Astrocyte (in vitro differentiated cells and primary cell): ENCODE measurements around the gene RGS19. TPM values are rescaled to one million over a fixed set of nuclear protein-coding genes. Genes with fewer than 3 reads are reported as not detected.

Source experiments
- DNase-seq: peaks from one replicate; pipeline ENCODE4 v3.0.0-alpha.2; 2010; ENCODE audit warnings: low read depth
- FAIRE-seq: peaks from 2 replicates; lab custom pipeline; 2011; peaks lifted over from hg19 to GRCh38; lab: Jason Lieb, UNC
- H2AFZ ChIP-seq: 2 replicates; pipeline ENCODE4 v1.6.0; 2012; ENCODE audit warnings: low read depth, low read length, inconsistent platforms
- H3K27ac ChIP-seq: 2 replicates; pipeline ENCODE4 v1.5.1; 2011; ENCODE audit warnings: low read depth, low read length, inconsistent platforms
- H3K27me3 ChIP-seq: 2 replicates; pipeline ENCODE4 v1.6.0; 2011; ENCODE audit warnings: low read length, inconsistent platforms; ENCODE audit not compliant: insufficient read depth
- H3K36me3 ChIP-seq: 2 replicates; pipeline ENCODE4 v1.5.1; 2011; ENCODE audit warnings: low read length, inconsistent platforms; ENCODE audit not compliant: insufficient read depth
- H3K4me1 ChIP-seq: 2 replicates; pipeline ENCODE4 v1.5.1; 2011; ENCODE audit warnings: low read length, inconsistent platforms; ENCODE audit not compliant: insufficient read depth
- H3K4me2 ChIP-seq: 2 replicates; pipeline ENCODE4 v1.6.0; 2012; ENCODE audit warnings: low read length, inconsistent platforms
- H3K4me3 ChIP-seq: 2 replicates; pipeline ENCODE4 v1.5.1; 2011; ENCODE audit warnings: low read depth, mild to moderate bottlenecking, low read length, inconsistent platforms; ENCODE audit not compliant: insufficient read depth
- H3K79me2 ChIP-seq: 2 replicates; pipeline ENCODE4 v1.6.0; 2012; ENCODE audit warnings: mild to moderate bottlenecking, low read length, inconsistent platforms; ENCODE audit not compliant: insufficient read depth
- H3K9ac ChIP-seq: 2 replicates; pipeline ENCODE4 v1.6.0; 2012; ENCODE audit warnings: mild to moderate bottlenecking, low read length, inconsistent platforms
- H3K9me3 ChIP-seq: 2 replicates; pipeline ENCODE4 v1.5.1; 2012; ENCODE audit warnings: low read depth, mild to moderate bottlenecking, low read length, inconsistent platforms; ENCODE audit not compliant: insufficient read depth
- H4K20me1 ChIP-seq: 2 replicates; pipeline ENCODE4 v1.6.0; 2012; ENCODE audit warnings: low read length, inconsistent platforms; ENCODE audit not compliant: insufficient read depth
- H3K27ac Mint-ChIP-seq: one replicate; pipeline ENCODE4 v1.8.0; 2021; ENCODE audit warnings: mild to moderate bottlenecking, mixed read lengths; ENCODE audit not compliant: unreplicated experiment
- H3K27me3 Mint-ChIP-seq: one replicate; pipeline ENCODE4 v1.8.0; 2021; ENCODE audit warnings: low read depth, mixed read lengths; ENCODE audit not compliant: unreplicated experiment
- H3K36me3 Mint-ChIP-seq: one replicate; pipeline ENCODE4 v1.8.0; 2021; ENCODE audit warnings: low read depth, mixed read lengths; ENCODE audit not compliant: unreplicated experiment
- H3K4me1 Mint-ChIP-seq: one replicate; pipeline ENCODE4 v1.8.0; 2021; ENCODE audit warnings: low read depth, mixed read lengths; ENCODE audit not compliant: unreplicated experiment
- H3K4me3 Mint-ChIP-seq: one replicate; pipeline ENCODE4 v1.8.0; 2021; ENCODE audit warnings: mild to moderate bottlenecking, moderate library complexity, mixed read lengths; ENCODE audit not compliant: unreplicated experiment
- H3K9me3 Mint-ChIP-seq: one replicate; pipeline ENCODE4 v1.8.0; 2021; ENCODE audit warnings: mild to moderate bottlenecking, mixed read lengths; ENCODE audit not compliant: unreplicated experiment
- CTCF ChIP-seq: IDR thresholded peaks from 2 replicates; pipeline ENCODE4 v1.5.1; 2011; ENCODE audit warnings: low read depth, mild to moderate bottlenecking, inconsistent platforms, low read length, moderate library complexity; ENCODE audit not compliant: insufficient read depth
- EZH2 ChIP-seq: IDR thresholded peaks from 2 replicates; pipeline ENCODE4 v1.6.1; 2012; ENCODE audit warnings: mild to moderate bottlenecking, low read length, inconsistent platforms; ENCODE audit not compliant: insufficient read depth
- total RNA-seq: library from RNA; stranded (reverse); gene quantifications from 2 replicates; pipeline ENCODE4 v1.2.1, GENCODE V29; 2021

Gene RGS19
- total RNA-seq, 1 donor from 2014 or later, result 18.3 TPM

DNA sequence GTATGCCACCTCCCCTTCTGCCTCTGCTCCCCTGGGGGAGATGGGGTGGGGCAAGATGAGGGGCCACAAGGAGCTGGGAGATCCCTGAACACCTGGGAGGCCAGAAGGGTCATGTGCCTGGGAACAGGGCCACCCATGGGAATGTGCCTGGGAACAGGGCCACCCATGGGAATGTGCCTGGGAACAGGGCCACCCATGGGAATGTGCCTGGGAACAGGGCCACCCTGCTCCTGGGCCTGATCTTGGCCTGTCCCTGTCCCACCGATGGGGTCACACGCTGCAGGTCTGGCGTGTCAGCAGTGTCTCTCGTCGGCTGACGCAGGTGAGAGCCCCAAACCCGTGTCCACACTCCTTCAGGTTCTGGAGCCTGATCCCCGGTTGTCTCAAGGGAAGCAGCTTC lies 4.4 kb downstream of the RGS19 start:
- no peaks in the 10 kb centered on the region for H3K9me3 Mint-ChIP-seq
- FAIRE-seq, result no peak

GRCh38 chr20:64074184-64074789 lies 5.0 kb downstream of the RGS19 start:
- Histone ChIP-seq H3K4me3 (no peak overlapping the region), H3K36me3 (no peaks in the 10 kb centered on the region), H3K4me2 (no peak overlapping the region), H3K9ac (no peak overlapping the region), H3K4me1 (peaks cover 8% of the 10 kb centered on the region), H3K27ac (no peak overlapping the region), H3K9me3 (no peaks in the 10 kb centered on the region), H4K20me1 (peaks cover 16% of the 10 kb centered on the region), H3K27me3 (no peaks in the 10 kb centered on the region), H3K79me2 (no peaks in the 10 kb centered on the region), H2AFZ (no peak overlapping the region)
- FAIRE-seq, result no peak
- no peak overlapping the region for H3K27ac Mint-ChIP-seq
- peaks cover 3% of the 10 kb centered on the region for H3K36me3 Mint-ChIP-seq
- no peaks in the 10 kb centered on the region for H3K27me3 Mint-ChIP-seq
- no peaks in the 10 kb centered on the region for H3K4me1 Mint-ChIP-seq
- no peak overlapping the region for H3K4me3 Mint-ChIP-seq
- no peak for DNase-seq
- TF ChIP-seq CTCF (no peak), EZH2 (no peak)
- H3K9me3 Mint-ChIP-seq, result no peaks in the 10 kb centered on the region

More for the DNA sequence above, 4.4 kb downstream of the RGS19 start:
- no peaks in the 10 kb centered on the region for H3K79me2 ChIP-seq
- H3K4me3 ChIP-seq, result no peak overlapping the region
- no peaks in the 10 kb centered on the region for H3K27me3 ChIP-seq
- no peaks in the 10 kb centered on the region for H3K36me3 ChIP-seq
- DNase-seq, result no peak
- no peak overlapping the region for H3K4me2 ChIP-seq
- no peaks in the 10 kb centered on the region for H3K9me3 ChIP-seq
- Mint-ChIP-seq H3K4me1 (no peaks in the 10 kb centered on the region), H3K27ac (no peak overlapping the region), H3K36me3 (peaks cover 3% of the 10 kb centered on the region), H3K4me3 (no peak overlapping the region), H3K27me3 (no peaks in the 10 kb centered on the region)
- H2AFZ ChIP-seq, result no peak overlapping the region
- H3K9ac ChIP-seq, result no peak overlapping the region
- H3K4me1 ChIP-seq, result peaks cover 8% of the 10 kb centered on the region
- peaks cover 12% of the 10 kb centered on the region for H4K20me1 ChIP-seq
- H3K27ac ChIP-seq, result no peak overlapping the region
- TF ChIP-seq EZH2, result no peak
- TF ChIP-seq CTCF, result no peak

GRCh38 chr20:64073476-64074183 lies 5.7 kb downstream of the RGS19 start:
- FAIRE-seq (no peak), DNase-seq (no peak)
- H3K79me2 ChIP-seq, result no peaks in the 10 kb centered on the region
- Mint-ChIP-seq H3K9me3 (no peaks in the 10 kb centered on the region), H3K4me3 (no peak overlapping the region), H3K4me1 (no peaks in the 10 kb centered on the region), H3K27ac (no peak overlapping the region), H3K36me3 (peaks cover 3% of the 10 kb centered on the region), H3K27me3 (no peaks in the 10 kb centered on the region)
- H3K36me3 ChIP-seq, result no peaks in the 10 kb centered on the region
- no peak overlapping the region for H3K4me3 ChIP-seq
- H3K9me3 ChIP-seq, result no peaks in the 10 kb centered on the region
- H3K4me1 ChIP-seq, result peaks cover 2% of the 10 kb centered on the region
- no peak overlapping the region for H3K4me2 ChIP-seq
- H3K27ac ChIP-seq, result no peak overlapping the region
- no peaks in the 10 kb centered on the region for H3K27me3 ChIP-seq
- no peak overlapping the region for H2AFZ ChIP-seq
- H4K20me1 ChIP-seq, result peaks cover 13% of the 10 kb centered on the region
- TF ChIP-seq CTCF, result no peak
- TF ChIP-seq EZH2, result no peak
- no peak overlapping the region for H3K9ac ChIP-seq
